ENCODE results near the gene MICAL3. TPM values are rescaled to one million over a fixed set of nuclear protein-coding genes. Genes with fewer than 3 reads are reported as not detected.
A peak's percentile ranks its signal among the peaks of the same experiment; 100 is the strongest.
"Not testable (repeated sequence)": the region's sequence is repeated elsewhere in the genome, so short reads cannot be mapped to it uniquely, and the experiment has no call there.

The MICAL3 gene
- total RNA-seq, 1 donor from 2014 or later, result 33.6 TPM

- peak overlapping the region; percentile 97 for H3K27ac ChIP-seq
- peak overlapping the region; percentile 87 for H3K4me3 Mint-ChIP-seq
Measured at GRCh38 chr22:18000441-18001039, 23.8 kb downstream of the MICAL3 start.

GRCh38 chr22:17999851-18000250 is 24.5 kb downstream of the MICAL3 start:
- H3K4me2 ChIP-seq, result peak overlapping the region; percentile 91
- H3K27ac ChIP-seq, result no peak overlapping the region
- TF ChIP-seq EZH2 (IDR thresholded peaks at IDR 0.05) (no peak), EZH2phosphoT487 (IDR thresholded peaks at IDR 0.05) (no peak)
- peaks cover 3% of the 10 kb centered on the region for H3F3A ChIP-seq (ENCODE audit: low read depth)
- Mint-ChIP-seq H3K36me3 (no peaks in the 10 kb centered on the region), H3K27me3 (ENCODE audit: insufficient read depth, low read depth) (peaks cover 9% of the 10 kb centered on the region), H3K27ac (no peak overlapping the region), H3K9me3 (no peaks in the 10 kb centered on the region), H3K4me3 (peak overlapping the region; percentile 87), H3K4me1 (peaks cover 21% of the 10 kb centered on the region)
- H4K20me1 ChIP-seq (ENCODE audit: low read depth), result peaks cover 33% of the 10 kb centered on the region
- peaks cover 9% of the 10 kb centered on the region for H3K4me1 ChIP-seq
- H2AFZ ChIP-seq (replicated peaks), result no peak overlapping the region
- H3K36me3 ChIP-seq, result no peaks in the 10 kb centered on the region
- peak overlapping the region; percentile 76 for H3K4me3 ChIP-seq
- H3K27me3 ChIP-seq, result no peaks in the 10 kb centered on the region
- H3K79me2 ChIP-seq (ENCODE audit: low read depth), result peaks cover 56% of the 10 kb centered on the region
- no peaks in the 10 kb centered on the region for H3K9me3 ChIP-seq (ENCODE audit: low read depth)
- H3K9ac ChIP-seq, result no peak overlapping the region
- no peak for DNase-seq (ENCODE audit: low spot score)

More at GRCh38 chr22:18000441-18001039, 23.8 kb downstream of the MICAL3 start:
- Histone ChIP-seq H4K20me1 (ENCODE audit: low read depth) (peaks cover 27% of the 10 kb centered on the region), H3K4me2 (peak overlapping the region; percentile 91), H3F3A (ENCODE audit: low read depth) (peaks cover 3% of the 10 kb centered on the region), H3K9me3 (ENCODE audit: low read depth) (no peaks in the 10 kb centered on the region), H3K36me3 (no peaks in the 10 kb centered on the region), H3K9ac (peak overlapping the region; percentile 34), H3K79me2 (ENCODE audit: low read depth) (peaks cover 49% of the 10 kb centered on the region), H3K27me3 (no peaks in the 10 kb centered on the region), H3K4me1 (peaks cover 9% of the 10 kb centered on the region), H3K4me3 (peak overlapping the region; percentile 76), H2AFZ (replicated peaks) (peak overlapping the region; percentile 85)
- Mint-ChIP-seq H3K4me1 (peaks cover 18% of the 10 kb centered on the region), H3K27me3 (ENCODE audit: insufficient read depth, low read depth) (peaks cover 5% of the 10 kb centered on the region), H3K9me3 (no peaks in the 10 kb centered on the region), H3K27ac (no peak overlapping the region), H3K36me3 (no peaks in the 10 kb centered on the region)
- TF ChIP-seq, protein P1, sequence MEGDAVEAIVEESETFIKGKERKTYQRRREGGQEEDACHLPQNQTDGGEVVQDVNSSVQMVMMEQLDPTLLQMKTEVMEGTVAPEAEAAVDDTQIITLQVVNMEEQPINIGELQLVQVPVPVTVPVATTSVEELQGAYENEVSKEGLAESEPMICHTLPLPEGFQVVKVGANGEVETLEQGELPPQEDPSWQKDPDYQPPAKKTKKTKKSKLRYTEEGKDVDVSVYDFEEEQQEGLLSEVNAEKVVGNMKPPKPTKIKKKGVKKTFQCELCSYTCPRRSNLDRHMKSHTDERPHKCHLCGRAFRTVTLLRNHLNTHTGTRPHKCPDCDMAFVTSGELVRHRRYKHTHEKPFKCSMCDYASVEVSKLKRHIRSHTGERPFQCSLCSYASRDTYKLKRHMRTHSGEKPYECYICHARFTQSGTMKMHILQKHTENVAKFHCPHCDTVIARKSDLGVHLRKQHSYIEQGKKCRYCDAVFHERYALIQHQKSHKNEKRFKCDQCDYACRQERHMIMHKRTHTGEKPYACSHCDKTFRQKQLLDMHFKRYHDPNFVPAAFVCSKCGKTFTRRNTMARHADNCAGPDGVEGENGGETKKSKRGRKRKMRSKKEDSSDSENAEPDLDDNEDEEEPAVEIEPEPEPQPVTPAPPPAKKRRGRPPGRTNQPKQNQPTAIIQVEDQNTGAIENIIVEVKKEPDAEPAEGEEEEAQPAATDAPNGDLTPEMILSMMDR (IDR thresholded peaks at IDR 0.05), result no peak
- TF ChIP-seq EZH2 (IDR thresholded peaks at IDR 0.05), result no peak
- no peak for TF ChIP-seq EZH2phosphoT487 (IDR thresholded peaks at IDR 0.05)
- DNase-seq (ENCODE audit: low spot score), result peak; percentile 63

- TF ChIP-seq, protein P1 (IDR thresholded peaks at IDR 0.05), result no peak
- TF ChIP-seq EZH2 (IDR thresholded peaks at IDR 0.05) (no peak), EZH2phosphoT487 (IDR thresholded peaks at IDR 0.05) (no peak)
- peak overlapping the region; percentile 87 for H3K4me3 Mint-ChIP-seq
- no peak overlapping the region for H3K27ac Mint-ChIP-seq
Measured at GRCh38 chr22:17998913-17999312, 25.4 kb downstream of the MICAL3 start.

GRCh38 chr22:17997456-17997855 is 26.9 kb downstream of the MICAL3 start:
- Histone ChIP-seq H3K27me3 (no peaks in the 10 kb centered on the region), H3K27ac (no peak overlapping the region), H3K9me3 (ENCODE audit: low read depth) (no peaks in the 10 kb centered on the region), H3F3A (ENCODE audit: low read depth) (peaks cover 3% of the 10 kb centered on the region), H3K36me3 (no peaks in the 10 kb centered on the region), H3K4me1 (peaks cover 9% of the 10 kb centered on the region), H3K9ac (no peak overlapping the region), H4K20me1 (ENCODE audit: low read depth) (peaks cover 54% of the 10 kb centered on the region), H2AFZ (replicated peaks) (no peak overlapping the region), H3K4me3 (no peak overlapping the region), H3K4me2 (no peak overlapping the region), H3K79me2 (ENCODE audit: low read depth) (peaks cover 78% of the 10 kb centered on the region)
- H3K27ac Mint-ChIP-seq, result no peak overlapping the region
- no peaks in the 10 kb centered on the region for H3K9me3 Mint-ChIP-seq
- H3K36me3 Mint-ChIP-seq, result no peaks in the 10 kb centered on the region
- H3K27me3 Mint-ChIP-seq (ENCODE audit: insufficient read depth, low read depth), result peaks cover 7% of the 10 kb centered on the region
- no peak overlapping the region for H3K4me3 Mint-ChIP-seq
- TF ChIP-seq, protein P1 (IDR thresholded peaks at IDR 0.05), result no peak
- TF ChIP-seq EZH2phosphoT487 (IDR thresholded peaks at IDR 0.05) (no peak), EZH2 (IDR thresholded peaks at IDR 0.05) (no peak)
- no peak for DNase-seq (ENCODE audit: low spot score)
- peaks cover 22% of the 10 kb centered on the region for H3K4me1 Mint-ChIP-seq

More at GRCh38 chr22:17998913-17999312, 25.4 kb downstream of the MICAL3 start:
- H4K20me1 ChIP-seq (ENCODE audit: low read depth), result peaks cover 42% of the 10 kb centered on the region
- Mint-ChIP-seq H3K36me3 (no peaks in the 10 kb centered on the region), H3K4me1 (peaks cover 22% of the 10 kb centered on the region), H3K9me3 (no peaks in the 10 kb centered on the region), H3K27me3 (ENCODE audit: insufficient read depth, low read depth) (peaks cover 8% of the 10 kb centered on the region)
- no peak for DNase-seq (ENCODE audit: low spot score)
- no peaks in the 10 kb centered on the region for H3K36me3 ChIP-seq
- H3K4me3 ChIP-seq, result no peak overlapping the region
- peaks cover 66% of the 10 kb centered on the region for H3K79me2 ChIP-seq (ENCODE audit: low read depth)
- no peak overlapping the region for H3K9ac ChIP-seq
- no peak overlapping the region for H3K4me2 ChIP-seq
- peaks cover 9% of the 10 kb centered on the region for H3K4me1 ChIP-seq
- H3F3A ChIP-seq (ENCODE audit: low read depth), result peaks cover 3% of the 10 kb centered on the region
- no peak overlapping the region for H2AFZ ChIP-seq (replicated peaks)
- no peaks in the 10 kb centered on the region for H3K27me3 ChIP-seq
- no peak overlapping the region for H3K27ac ChIP-seq
- H3K9me3 ChIP-seq (ENCODE audit: low read depth), result no peaks in the 10 kb centered on the region

- H3K27me3 ChIP-seq; H3K9ac ChIP-seq; H3K27ac Mint-ChIP-seq; H3K4me2 ChIP-seq; H3F3A ChIP-seq (ENCODE audit: low read depth); H2AFZ ChIP-seq (replicated peaks); H3K4me3 ChIP-seq; H3K9me3 Mint-ChIP-seq; H3K4me3 Mint-ChIP-seq; H3K36me3 ChIP-seq; DNase-seq (ENCODE audit: low spot score); H3K27ac ChIP-seq; H3K9me3 ChIP-seq (ENCODE audit: low read depth); H3K4me1 ChIP-seq; H3K36me3 Mint-ChIP-seq; H3K27me3 Mint-ChIP-seq (ENCODE audit: insufficient read depth, low read depth): not testable (repeated sequence)
- Histone ChIP-seq H4K20me1 (ENCODE audit: low read depth) (peaks cover 69% of the 10 kb centered on the region), H3K79me2 (ENCODE audit: low read depth) (peaks cover 96% of the 10 kb centered on the region)
- peaks cover 25% of the 10 kb centered on the region for H3K4me1 Mint-ChIP-seq
Measured at GRCh38 chr22:17995256-17995655, 29.1 kb downstream of the MICAL3 start.

All from neural progenitor cell (in vitro differentiated cells).